ENCODE measurements around the gene C1orf174.

The C1orf174 gene

GRCh38 chr1:3900150-3900968, at the start of gene C1orf174:
C1orf174 (minus strand) TSS chr1:3900272; CDS start chr1:3900186, 86 bp downstream.
- intact Hi-C loops (cut with DNase I), result loop anchor here (5.0 kb wide), 2 partner anchors 43 to 757 kb away; partner anchors contain the start of genes CEP104 and DFFB

GRCh38 chr1:3948344-3948743, 48.3 kb upstream of the C1orf174 start:
- intact Hi-C loops (cut with DNase I), result no loop called here
- no peak for DNase-seq

More at GRCh38 chr1:3900150-3900968, at the start of gene C1orf174:
- peak; percentile 87 to 99 (median 96) for DNase-seq

- DNase-seq, result no peak
- intact Hi-C loops (cut with DNase I), result no loop called here
These were observed 46.1 kb upstream of the C1orf174 start for GRCh38 chr1:3945916-3946840.

GRCh38 chr1:3945222-3945621, 45.1 kb upstream of the C1orf174 start:
- no peak for DNase-seq
- intact Hi-C loops (cut with DNase I), result no loop called here

GRCh38 chr1:3944578-3945125, 44.6 kb upstream of the C1orf174 start:
- DNase-seq, result no peak
- intact Hi-C loops (cut with DNase I), result no loop called here

GRCh38 chr1:3943806-3944577, 43.9 kb upstream of the C1orf174 start:
- DNase-seq, result no peak
- intact Hi-C loops (cut with DNase I), result no loop called here

- intact Hi-C loops (cut with DNase I), result no loop called here
- no peak for DNase-seq
These were observed 43.0 kb upstream of the C1orf174 start for GRCh38 chr1:3943123-3943431.

GRCh38 chr1:3942416-3943122, 42.5 kb upstream of the C1orf174 start:
- intact Hi-C loops (cut with DNase I), result no loop called here
- DNase-seq, result no peak

GRCh38 chr1:3940754-3941345, 40.8 kb upstream of the C1orf174 start:
- DNase-seq, result peak in 1 of 42 donors; percentile 1
- intact Hi-C loops (cut with DNase I), result no loop called here

- intact Hi-C loops (cut with DNase I), result no loop called here
- DNase-seq, result peak in 1 of 42 donors; percentile 22
These were observed 40.1 kb upstream of the C1orf174 start for GRCh38 chr1:3940081-3940753.

GRCh38 chr1:3939242-3940080, 39.4 kb upstream of the C1orf174 start:
- intact Hi-C loops (cut with DNase I), result no loop called here
- peak in 1 of 42 donors; percentile 19 for DNase-seq

GRCh38 chr1:3932156-3932919, 32.3 kb upstream of the C1orf174 start:
- peak in 1 of 42 donors; percentile 28 for DNase-seq
- intact Hi-C loops (cut with DNase I), result no loop called here

- intact Hi-C loops (cut with DNase I), result no loop called here
- DNase-seq, result peak in 1 of 42 donors; percentile 21
These were observed 31.2 kb upstream of the C1orf174 start for GRCh38 chr1:3931007-3931912.

- intact Hi-C loops (cut with DNase I), result no loop called here
- peak in 1 of 42 donors; percentile 7 for DNase-seq
These were observed 30.4 kb upstream of the C1orf174 start for GRCh38 chr1:3930301-3931006.

All from head of caudate nucleus (tissue), 42 donors.